Measurements from ENCODE around the gene FOXC1. TPM values are rescaled to one million over a fixed set of nuclear protein-coding genes. Genes with fewer than 3 reads are reported as not detected.

FOXC1 gene
- total and polyA plus RNA-seq, 2 experiments from 2014 or later, result 0.60 to 1.1 TPM

- H4K20me1 ChIP-seq (ENCODE audit: insufficient read depth, poor library complexity, severe bottlenecking), result no peaks in the 10 kb centered on the region
- no peaks in the 10 kb centered on the region for H3K79me2 ChIP-seq
- H3K9me3 ChIP-seq (ENCODE audit: low read depth), result no peaks in the 10 kb centered on the region
- WGBS (ENCODE audit: low lambda C conversion rate, missing lambda C conversion rate), result 48% methylated on average over 31 of the region's 31 CpGs
- DNase-seq (ENCODE audit: low spot score), result no peak
- no peak overlapping the region for H2AFZ ChIP-seq
- H3K9me2 ChIP-seq (replicated peaks; ENCODE audit: insufficient read depth), result no peaks in the 10 kb centered on the region
- H3K4me1 ChIP-seq (ENCODE audit: insufficient read depth), result peaks cover 19% of the 10 kb centered on the region
- H3K4me3 ChIP-seq, result no peak overlapping the region
- TF ChIP-seq CTCF (IDR thresholded peaks at IDR 0.05; ENCODE audit: poor library complexity) (no peak), EZH2phosphoT487 (IDR thresholded peaks at IDR 0.05; ENCODE audit: low read depth, severe bottlenecking, unreplicated experiment) (peak; percentile 38), EZH2 (IDR thresholded peaks at IDR 0.05; ENCODE audit: borderline replicate concordance) (peak; percentile 16)
- no peak overlapping the region for H3K4me2 ChIP-seq
- H3K27me3 ChIP-seq, result peaks cover 100% of the 10 kb centered on the region
- H3K27ac ChIP-seq, result no peak overlapping the region
- H3K36me3 ChIP-seq (replicated peaks; ENCODE audit: insufficient read depth, low read depth), result no peaks in the 10 kb centered on the region
These were observed 8.8 kb downstream of the FOXC1 start for GRCh38 chr6:1618311-1619097.

GRCh38 chr6:1619098-1619672 lies 9.5 kb downstream of the FOXC1 start:
- H3K4me1 ChIP-seq (ENCODE audit: insufficient read depth), result peaks cover 14% of the 10 kb centered on the region
- no peak overlapping the region for H3K4me3 ChIP-seq
- no peaks in the 10 kb centered on the region for H3K79me2 ChIP-seq
- no peak overlapping the region for H3K27ac ChIP-seq
- no peaks in the 10 kb centered on the region for H4K20me1 ChIP-seq (ENCODE audit: insufficient read depth, poor library complexity, severe bottlenecking)
- TF ChIP-seq CTCF (IDR thresholded peaks at IDR 0.05; ENCODE audit: poor library complexity), result no peak
- TF ChIP-seq EZH2 (IDR thresholded peaks at IDR 0.05; ENCODE audit: borderline replicate concordance), result no peak
- TF ChIP-seq EZH2phosphoT487 (IDR thresholded peaks at IDR 0.05; ENCODE audit: low read depth, severe bottlenecking, unreplicated experiment), result peak; percentile 36
- WGBS (ENCODE audit: low lambda C conversion rate, missing lambda C conversion rate), result 18% methylated on average over 25 of the region's 40 CpGs
- H2AFZ ChIP-seq, result peak overlapping the region; percentile 31
- H3K27me3 ChIP-seq, result peaks cover 100% of the 10 kb centered on the region
- H3K4me2 ChIP-seq, result peak overlapping the region; percentile 75
- H3K9me2 ChIP-seq (replicated peaks; ENCODE audit: insufficient read depth), result no peaks in the 10 kb centered on the region
- H3K9me3 ChIP-seq (ENCODE audit: low read depth), result no peaks in the 10 kb centered on the region
- no peaks in the 10 kb centered on the region for H3K36me3 ChIP-seq (replicated peaks; ENCODE audit: insufficient read depth, low read depth)
- DNase-seq (ENCODE audit: low spot score), result no peak

- Histone ChIP-seq H3K9me3 (ENCODE audit: low read depth) (no peaks in the 10 kb centered on the region), H3K4me1 (ENCODE audit: insufficient read depth) (peaks cover 17% of the 10 kb centered on the region), H3K79me2 (no peaks in the 10 kb centered on the region), H3K27me3 (peaks cover 100% of the 10 kb centered on the region), H2AFZ (peak overlapping the region; percentile 31), H4K20me1 (ENCODE audit: insufficient read depth, poor library complexity, severe bottlenecking) (no peaks in the 10 kb centered on the region), H3K4me2 (peak overlapping the region; percentile 75), H3K9me2 (replicated peaks; ENCODE audit: insufficient read depth) (no peaks in the 10 kb centered on the region), H3K36me3 (replicated peaks; ENCODE audit: insufficient read depth, low read depth) (no peaks in the 10 kb centered on the region), H3K27ac (no peak overlapping the region), H3K4me3 (no peak overlapping the region)
- peak; percentile 98 for TF ChIP-seq EZH2 (IDR thresholded peaks at IDR 0.05; ENCODE audit: borderline replicate concordance)
- no peak for TF ChIP-seq CTCF (IDR thresholded peaks at IDR 0.05; ENCODE audit: poor library complexity)
- TF ChIP-seq EZH2phosphoT487 (IDR thresholded peaks at IDR 0.05; ENCODE audit: low read depth, severe bottlenecking, unreplicated experiment), result peak; percentile 58
- DNase-seq (ENCODE audit: low spot score), result no peak
- 4% methylated on average over 73 of the region's 83 CpGs for WGBS (ENCODE audit: low lambda C conversion rate, missing lambda C conversion rate)
These were observed 10.2 kb downstream of the FOXC1 start for GRCh38 chr6:1619673-1620503.

Data from hepatocyte (in vitro differentiated cells).